OCI-LY7 (cell line): Measurements from ENCODE around the gene PHOX2B.

Source experiments
- EZH2phosphoT487 ChIP-seq: fragments of 200-600 bp; sonication (generic); IDR thresholded peaks from 2 replicates; pipeline ENCODE4 v1.6.1; 2018; ENCODE audit warnings: low read depth, borderline replicate concordance, mild to moderate bottlenecking, mixed run types, antibody characterized with exemption, low read length, moderate library complexity, mixed read lengths
- TF ChIP-seq, protein P1 (sequence below): fragments of 200-600 bp; sonication (generic); conservative IDR thresholded peaks from 2 replicates; pipeline ENCODE4 v1.5.1; 2014; ENCODE audit warnings: mild to moderate bottlenecking, antibody characterized with exemption, low read length, moderate library complexity, mixed read lengths

GRCh38 chr4:41747230-41748055 is 1.1 kb downstream of the PHOX2B start:
- TF ChIP-seq, protein P1, sequence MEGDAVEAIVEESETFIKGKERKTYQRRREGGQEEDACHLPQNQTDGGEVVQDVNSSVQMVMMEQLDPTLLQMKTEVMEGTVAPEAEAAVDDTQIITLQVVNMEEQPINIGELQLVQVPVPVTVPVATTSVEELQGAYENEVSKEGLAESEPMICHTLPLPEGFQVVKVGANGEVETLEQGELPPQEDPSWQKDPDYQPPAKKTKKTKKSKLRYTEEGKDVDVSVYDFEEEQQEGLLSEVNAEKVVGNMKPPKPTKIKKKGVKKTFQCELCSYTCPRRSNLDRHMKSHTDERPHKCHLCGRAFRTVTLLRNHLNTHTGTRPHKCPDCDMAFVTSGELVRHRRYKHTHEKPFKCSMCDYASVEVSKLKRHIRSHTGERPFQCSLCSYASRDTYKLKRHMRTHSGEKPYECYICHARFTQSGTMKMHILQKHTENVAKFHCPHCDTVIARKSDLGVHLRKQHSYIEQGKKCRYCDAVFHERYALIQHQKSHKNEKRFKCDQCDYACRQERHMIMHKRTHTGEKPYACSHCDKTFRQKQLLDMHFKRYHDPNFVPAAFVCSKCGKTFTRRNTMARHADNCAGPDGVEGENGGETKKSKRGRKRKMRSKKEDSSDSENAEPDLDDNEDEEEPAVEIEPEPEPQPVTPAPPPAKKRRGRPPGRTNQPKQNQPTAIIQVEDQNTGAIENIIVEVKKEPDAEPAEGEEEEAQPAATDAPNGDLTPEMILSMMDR: no peak
- TF ChIP-seq EZH2phosphoT487: no peak
